Fibroblast of lung (primary cell): ENCODE results near the gene AGBL1. TPM values are rescaled to one million over a fixed set of nuclear protein-coding genes. Genes with fewer than 3 reads are reported as not detected.

Experiments used
- DNase-seq, 2 donors: peaks; one replicate each; pipeline versions ENCODE4 v3.0.0 to v3.0.0-alpha.2; 2010; ENCODE audit warnings: low read depth in 2 of 2
- H2AFZ ChIP-seq: 2 replicates; pipeline ENCODE4 v1.5.1; 2012; ENCODE audit warnings: low read length, control low read depth, inconsistent platforms
- H3K27ac ChIP-seq: 2 replicates; pipeline ENCODE4 v1.5.1; 2011; ENCODE audit warnings: low read length, control low read depth; ENCODE audit not compliant: insufficient read depth
- H3K27me3 ChIP-seq: 2 replicates; pipeline ENCODE4 v1.5.1; 2011; ENCODE audit warnings: mild to moderate bottlenecking, low read length; ENCODE audit not compliant: control insufficient read depth, insufficient read depth
- H3K36me3 ChIP-seq: 2 replicates; pipeline ENCODE4 v1.5.1; 2011; ENCODE audit warnings: low read length; ENCODE audit not compliant: control insufficient read depth, insufficient read depth
- H3K4me1 ChIP-seq: 2 replicates; pipeline ENCODE4 v1.5.1; 2011; ENCODE audit warnings: low read length; ENCODE audit not compliant: control insufficient read depth, insufficient read depth; ENCODE audit errors: extremely low read depth
- H3K4me2 ChIP-seq: 2 replicates; pipeline ENCODE4 v1.5.1; 2011; ENCODE audit warnings: low read length, control low read depth; ENCODE audit not compliant: insufficient read depth; ENCODE audit errors: extremely low read depth
- H3K4me3 ChIP-seq, 4 experiments: fragments of 200-600 bp in 1 of 4; sonication (generic) in 1 of 4; replicated peaks in 1 of 4; 2 replicates each; pipeline ENCODE4 v1.5.1; 2011 to 2016; ENCODE audit warnings: low read length in 4 of 4, low read depth in 3 of 4, mild to moderate bottlenecking in 3 of 4, control low read depth in 2 of 4, inconsistent platforms in 1 of 4, mixed read lengths in 1 of 4; ENCODE audit not compliant: insufficient read depth in 1 of 4; ENCODE audit errors: control extremely low read depth in 1 of 4
- H3K79me2 ChIP-seq: 2 replicates; pipeline ENCODE4 v1.5.1; 2012; ENCODE audit warnings: mild to moderate bottlenecking, low read length, inconsistent platforms; ENCODE audit not compliant: control insufficient read depth, insufficient read depth
- H3K9ac ChIP-seq: 2 replicates; pipeline ENCODE4 v1.5.1; 2011; ENCODE audit warnings: mild to moderate bottlenecking, low read length, control low read depth; ENCODE audit not compliant: insufficient read depth
- H3K9me3 ChIP-seq: 2 replicates; pipeline ENCODE4 v1.5.1; 2012; ENCODE audit warnings: low read depth, low read length; ENCODE audit not compliant: control insufficient read depth, insufficient read depth
- H4K20me1 ChIP-seq: 2 replicates; pipeline ENCODE4 v1.5.1; 2011; ENCODE audit warnings: low read length; ENCODE audit not compliant: control insufficient read depth, insufficient read depth; ENCODE audit errors: extremely low read depth
- EZH2 ChIP-seq: IDR thresholded peaks from 2 replicates; pipeline ENCODE4 v1.5.1; 2012; ENCODE audit warnings: low read length, control low read depth, mild to moderate bottlenecking; ENCODE audit errors: missing control alignments
- polyA plus RNA-seq, 2 donors: library from polyadenylated mRNA; depleted of rRNA in 1 of 2; stranded (reverse) in 1 of 2; unstranded in 1 of 2; fragments of >200 nt; gene quantifications; 2 replicates each; pipeline ENCODE4 v1.2.1, GENCODE V29; 2011 to 2012; ENCODE audit warnings: missing spikeins in 1 of 2
- total RNA-seq: library from RNA; depleted of rRNA; stranded (reverse); fragments of >200 nt; gene quantifications from 2 replicates; pipeline ENCODE4 v1.2.1, GENCODE V29; 2014
- TF ChIP-seq, protein P1 (sequence below), 2 donors: IDR thresholded peaks in 1 of 2; conservative IDR thresholded peaks in 1 of 2; 1 replicate in 1 of 2; 2 replicates in 1 of 2; pipeline ENCODE4 v1.5.1; 2011 to 2012; ENCODE audit warnings: low read length in 2 of 2, control low read depth in 1 of 2, inconsistent platforms in 1 of 2, low read depth in 1 of 2, mild to moderate bottlenecking in 1 of 2

AGBL1 gene
- total and polyA plus RNA-seq, 2 donors (not counting 1 experiment from before 2014, with no cell fraction given): not detected

DNA sequence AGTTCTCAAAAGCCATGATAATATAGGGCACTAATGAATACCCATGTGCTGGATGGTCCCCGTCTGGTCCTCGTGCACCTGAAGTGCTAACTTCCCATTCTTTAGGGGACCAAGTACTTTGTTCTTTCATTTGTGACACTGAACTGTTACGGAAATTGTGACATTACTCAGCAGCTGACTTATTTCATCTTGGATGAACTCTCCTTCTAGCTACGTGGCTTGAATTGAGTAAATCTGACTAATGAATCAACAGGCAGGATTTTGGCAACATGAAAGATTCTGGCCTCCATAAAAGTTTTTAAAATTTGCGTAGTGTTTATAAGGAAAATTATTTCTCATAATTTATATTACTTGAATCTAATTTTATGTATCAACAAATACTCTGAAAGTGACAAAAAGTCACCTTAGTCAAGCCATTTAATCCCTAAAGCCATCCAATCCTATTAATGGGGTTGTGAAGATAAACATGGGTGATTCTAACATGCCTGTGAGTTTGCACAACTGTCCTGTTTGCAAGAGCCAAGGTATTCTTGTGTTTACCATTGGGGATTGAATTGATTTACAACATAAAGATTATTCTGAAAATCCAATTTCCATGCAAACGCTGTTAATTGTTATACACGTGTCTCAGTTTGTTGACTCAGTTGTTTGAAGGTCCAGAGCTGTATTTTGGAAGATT lies 119.9 kb downstream of the AGBL1 start:
- Histone ChIP-seq H3K4me3 (no peak overlapping the region), H3K36me3 (no peaks in the 10 kb centered on the region), H3K27ac (no peak overlapping the region), H3K27me3 (no peaks in the 10 kb centered on the region), H3K9ac (no peak overlapping the region), H3K4me2 (no peak overlapping the region), H3K4me1 (no peaks in the 10 kb centered on the region), H3K9me3 (no peaks in the 10 kb centered on the region), H4K20me1 (no peaks in the 10 kb centered on the region), H3K79me2 (no peaks in the 10 kb centered on the region), H2AFZ (no peak overlapping the region)
- DNase-seq: no peak
- TF ChIP-seq, protein P1, sequence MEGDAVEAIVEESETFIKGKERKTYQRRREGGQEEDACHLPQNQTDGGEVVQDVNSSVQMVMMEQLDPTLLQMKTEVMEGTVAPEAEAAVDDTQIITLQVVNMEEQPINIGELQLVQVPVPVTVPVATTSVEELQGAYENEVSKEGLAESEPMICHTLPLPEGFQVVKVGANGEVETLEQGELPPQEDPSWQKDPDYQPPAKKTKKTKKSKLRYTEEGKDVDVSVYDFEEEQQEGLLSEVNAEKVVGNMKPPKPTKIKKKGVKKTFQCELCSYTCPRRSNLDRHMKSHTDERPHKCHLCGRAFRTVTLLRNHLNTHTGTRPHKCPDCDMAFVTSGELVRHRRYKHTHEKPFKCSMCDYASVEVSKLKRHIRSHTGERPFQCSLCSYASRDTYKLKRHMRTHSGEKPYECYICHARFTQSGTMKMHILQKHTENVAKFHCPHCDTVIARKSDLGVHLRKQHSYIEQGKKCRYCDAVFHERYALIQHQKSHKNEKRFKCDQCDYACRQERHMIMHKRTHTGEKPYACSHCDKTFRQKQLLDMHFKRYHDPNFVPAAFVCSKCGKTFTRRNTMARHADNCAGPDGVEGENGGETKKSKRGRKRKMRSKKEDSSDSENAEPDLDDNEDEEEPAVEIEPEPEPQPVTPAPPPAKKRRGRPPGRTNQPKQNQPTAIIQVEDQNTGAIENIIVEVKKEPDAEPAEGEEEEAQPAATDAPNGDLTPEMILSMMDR (conservative IDR thresholded peaks at IDR 0.05 in 1 of 2, IDR thresholded peaks at IDR 0.05 in 1 of 2; ENCODE audit: low read depth in 1 of 2, low read length in 2 of 2): no peak
- TF ChIP-seq EZH2: no peak

GRCh38 chr15:86201313-86202008 lies 121.8 kb downstream of the AGBL1 start:
- TF ChIP-seq EZH2: no peak
- TF ChIP-seq, protein P1 (conservative IDR thresholded peaks at IDR 0.05 in 1 of 2, IDR thresholded peaks at IDR 0.05 in 1 of 2; ENCODE audit: low read depth in 1 of 2, low read length in 2 of 2): no peak
- DNase-seq: peak in 1 of 2 donors; percentile 46

GRCh38 chr15:86203462-86203861 lies 123.8 kb downstream of the AGBL1 start:
- no peaks in the 10 kb centered on the region for H3K4me1 ChIP-seq
- H3K27me3 ChIP-seq: no peaks in the 10 kb centered on the region
- no peak overlapping the region for H3K27ac ChIP-seq
- H3K4me2 ChIP-seq: no peak overlapping the region
- no peaks in the 10 kb centered on the region for H3K9me3 ChIP-seq
- no peak for TF ChIP-seq EZH2
- TF ChIP-seq, protein P1 (conservative IDR thresholded peaks at IDR 0.05 in 1 of 2, IDR thresholded peaks at IDR 0.05 in 1 of 2; ENCODE audit: low read depth in 1 of 2, low read length in 2 of 2): no peak
- H2AFZ ChIP-seq: no peak overlapping the region
- H3K36me3 ChIP-seq: no peaks in the 10 kb centered on the region
- H3K4me3 ChIP-seq: no peak overlapping the region
- no peaks in the 10 kb centered on the region for H4K20me1 ChIP-seq
- H3K9ac ChIP-seq: no peak overlapping the region
- no peaks in the 10 kb centered on the region for H3K79me2 ChIP-seq
- peak in 1 of 2 donors; percentile 28 for DNase-seq

More at GRCh38 chr15:86201313-86202008, 121.8 kb downstream of the AGBL1 start:
- Histone ChIP-seq H3K4me3 (no peak overlapping the region), H3K4me2 (no peak overlapping the region), H4K20me1 (no peaks in the 10 kb centered on the region), H3K4me1 (no peaks in the 10 kb centered on the region), H3K36me3 (no peaks in the 10 kb centered on the region), H3K27ac (no peak overlapping the region), H3K27me3 (no peaks in the 10 kb centered on the region), H3K79me2 (no peaks in the 10 kb centered on the region), H3K9ac (no peak overlapping the region), H3K9me3 (no peaks in the 10 kb centered on the region), H2AFZ (no peak overlapping the region)
